Activated CD8-positive, alpha-beta memory T cell treated with anti-CD3 and anti-CD28 coated beads for 36 hours (primary cell): ENCODE measurements around the gene TBC1D21. TPM values are rescaled to one million over a fixed set of nuclear protein-coding genes. Genes with fewer than 3 reads are reported as not detected.

Experiments
- CTCF ChIA-PET: fragments of 350-600 bp; sonication (Branson Sonifier 250); formaldehyde crosslinking; loops from one replicate; lab custom pipeline; 2021; ENCODE audit warnings: antibody characterized with exemption; lab: Charles Lee
- POLR2A ChIA-PET: fragments of 350-600 bp; sonication (Branson Sonifier 250); formaldehyde crosslinking; loops from one replicate; lab custom pipeline; 2021; ENCODE audit warnings: antibody characterized with exemption; lab: Charles Lee
- total RNA-seq, 2 experiments: library from RNA; stranded (reverse); gene quantifications; one replicate each; pipeline ENCODE4 v1.2.3, GENCODE V29; 2021

TBC1D21 gene
- total RNA-seq, 2 experiments from 2014 or later: not detected

- ChIA-PET POLR2A (no interaction called here), CTCF (interaction anchor here (1.4 to 1.6 kb wide), 4 partner anchors 26 to 43 kb away, joined by 3 to 6 read pairs (median 4); no protein-coding TSS in a partner anchor)
These were observed 50.3 kb downstream of the TBC1D21 start for GRCh38 chr15:73923488-73924164.

GRCh38 chr15:73924171-73924921 is 51.0 kb downstream of the TBC1D21 start:
- ChIA-PET CTCF (interaction anchor here (0.7 to 1.5 kb wide), 4 partner anchors 27 to 50 kb away, joined by 3 to 4 read pairs (median 4); no protein-coding TSS in a partner anchor), POLR2A (no interaction called here)

- CTCF ChIA-PET: interaction anchor here (0.6 kb wide), 1 partner anchor 52 kb away, joined by 3 read pairs; no protein-coding TSS in a partner anchor
- POLR2A ChIA-PET: no interaction called here
These were observed 52.5 kb downstream of the TBC1D21 start for GRCh38 chr15:73925848-73926218.

DNA sequence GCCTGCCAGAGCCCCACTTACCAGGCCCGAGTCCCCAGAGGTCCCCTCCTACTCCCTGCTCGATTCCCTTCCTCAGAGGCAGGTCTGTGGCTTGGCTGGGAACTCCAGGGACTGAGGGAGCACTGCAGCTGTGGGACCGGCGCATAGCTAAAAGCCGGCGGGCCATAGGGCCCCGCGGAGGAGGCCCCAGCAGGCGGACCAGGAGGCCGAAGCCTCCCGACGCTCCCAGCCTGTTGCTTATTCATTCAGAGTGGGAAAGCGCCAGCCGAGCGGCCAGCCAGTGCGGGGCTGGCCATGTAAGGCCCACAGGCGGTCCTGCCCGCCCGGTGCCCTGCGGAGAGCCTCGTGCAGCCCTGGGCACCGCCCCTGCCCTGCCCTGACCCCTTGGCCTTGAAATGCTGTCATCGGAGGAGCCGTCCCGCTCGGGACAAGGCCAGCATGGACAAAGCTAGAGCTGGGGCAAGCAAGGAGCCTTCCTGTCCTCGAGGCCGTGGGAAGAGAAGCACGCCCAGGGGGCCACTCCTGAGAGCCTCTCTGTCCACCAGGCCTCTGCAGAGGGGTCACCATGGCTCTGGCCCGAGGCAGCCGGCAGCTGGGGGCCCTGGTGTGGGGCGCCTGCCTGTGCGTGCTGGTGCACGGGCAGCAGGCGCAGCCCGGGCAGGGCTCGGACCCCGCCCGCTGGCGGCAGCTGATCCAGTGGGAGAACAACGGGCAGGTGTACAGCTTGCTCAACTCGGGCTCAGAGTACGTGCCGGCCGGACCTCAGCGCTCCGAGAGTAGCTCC is 53.0 kb downstream of the TBC1D21 start, which contains the start of gene LOXL1:
Gene LOXL1 (plus strand): TSS at position 244 of the 784 bp plus-strand sequence. CDS start 322 bp downstream, at position 566.
- POLR2A ChIA-PET: no interaction called here
- CTCF ChIA-PET: interaction anchor here (0.6 to 1.4 kb wide), 2 partner anchors 20 to 52 kb away, joined by 3 to 6 read pairs; no protein-coding TSS in a partner anchor

- ChIA-PET CTCF (interaction anchor here (0.6 to 1.5 kb wide), 10 partner anchors 9 to 53 kb away, joined by 3 to 7 read pairs (median 4); partner anchors contain the start of gene TBC1D21), POLR2A (interaction anchor here (1.1 kb wide), 1 partner anchor 29 kb away, joined by 11 read pairs; no protein-coding TSS in a partner anchor)
These were observed 53.7 kb downstream of the TBC1D21 start for GRCh38 chr15:73927003-73927475.

GRCh38 chr15:73927476-73928240 is 54.3 kb downstream of the TBC1D21 start:
- ChIA-PET POLR2A (interaction anchor here (0.6 to 1.1 kb wide), 4 partner anchors 13 to 1631 kb away, joined by 3 to 11 read pairs (median 4); no protein-coding TSS in a partner anchor), CTCF (interaction anchor here (0.6 to 1.5 kb wide), 14 partner anchors 9 to 844 kb away, joined by 3 to 7 read pairs (median 3); partner anchors contain the start of gene TBC1D21)

DNA sequence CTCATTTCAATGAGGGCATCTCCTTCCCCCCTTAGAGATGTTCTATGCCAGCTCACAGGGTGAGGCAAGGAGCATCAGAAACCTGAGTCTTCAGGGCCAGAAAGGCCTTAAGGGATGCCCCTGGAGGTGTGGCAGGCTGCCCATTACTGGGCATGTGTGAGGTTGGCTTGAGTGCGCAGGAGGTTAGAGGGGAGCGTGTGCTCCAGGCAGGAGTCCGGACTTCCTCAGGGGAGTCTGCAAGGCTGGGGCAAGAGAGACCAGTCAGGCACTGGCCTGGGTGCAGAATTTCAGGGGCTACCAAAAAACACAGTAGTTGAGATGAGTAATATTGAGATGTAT is 54.8 kb downstream of the TBC1D21 start:
- ChIA-PET CTCF (interaction anchor here (0.6 to 1.5 kb wide), 12 partner anchors 8 to 844 kb away, joined by 3 to 7 read pairs (median 4); partner anchors contain the start of gene TBC1D21), POLR2A (interaction anchor here (0.6 to 1.1 kb wide), 4 partner anchors 12 to 1632 kb away, joined by 3 to 11 read pairs (median 4); no protein-coding TSS in a partner anchor)

- ChIA-PET POLR2A (no interaction called here), CTCF (interaction anchor here (0.6 kb wide), 1 partner anchor 35 kb away, joined by 3 read pairs; no protein-coding TSS in a partner anchor)
These were observed 55.7 kb downstream of the TBC1D21 start for GRCh38 chr15:73928971-73929627.

- ChIA-PET CTCF (no interaction called here), POLR2A (no interaction called here)
These were observed 57.0 kb downstream of the TBC1D21 start for GRCh38 chr15:73930371-73930770.

- CTCF ChIA-PET: no interaction called here
- POLR2A ChIA-PET: no interaction called here
These were observed 57.5 kb downstream of the TBC1D21 start for GRCh38 chr15:73930790-73931281.

GRCh38 chr15:73931441-73931840 is 58.1 kb downstream of the TBC1D21 start:
- POLR2A ChIA-PET: no interaction called here

GRCh38 chr15:73932381-73933191 is 59.2 kb downstream of the TBC1D21 start:
- CTCF ChIA-PET: interaction anchor here (1.0 to 1.4 kb wide), 2 partner anchors 24 to 32 kb away, joined by 3 to 5 read pairs; no protein-coding TSS in a partner anchor
- POLR2A ChIA-PET: no interaction called here

More at GRCh38 chr15:73931441-73931840, 58.1 kb downstream of the TBC1D21 start:
- CTCF ChIA-PET: no interaction called here

DNA sequence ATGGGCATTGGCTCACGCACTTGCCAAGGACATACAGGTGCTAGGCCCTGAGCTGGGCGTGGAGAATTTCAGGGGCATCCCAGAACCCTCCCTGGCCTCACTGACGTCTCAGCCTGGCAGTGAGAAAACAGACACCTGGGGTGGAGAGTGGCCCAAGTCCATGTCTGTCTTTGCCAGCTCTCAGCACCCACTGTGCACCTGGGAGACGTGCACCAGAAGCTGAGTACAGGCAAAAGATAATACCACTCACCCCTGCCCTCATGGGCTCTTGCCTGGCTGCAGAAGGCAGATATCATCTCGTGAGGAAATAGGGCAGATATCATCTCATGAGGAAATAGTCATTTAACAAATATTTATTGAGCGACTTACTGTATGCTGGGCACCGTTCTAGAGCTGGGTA is 60.9 kb downstream of the TBC1D21 start:
- POLR2A ChIA-PET: no interaction called here
- CTCF ChIA-PET: interaction anchor here (1.4 kb wide), 1 partner anchor 30 kb away, joined by 5 read pairs; no protein-coding TSS in a partner anchor

DNA sequence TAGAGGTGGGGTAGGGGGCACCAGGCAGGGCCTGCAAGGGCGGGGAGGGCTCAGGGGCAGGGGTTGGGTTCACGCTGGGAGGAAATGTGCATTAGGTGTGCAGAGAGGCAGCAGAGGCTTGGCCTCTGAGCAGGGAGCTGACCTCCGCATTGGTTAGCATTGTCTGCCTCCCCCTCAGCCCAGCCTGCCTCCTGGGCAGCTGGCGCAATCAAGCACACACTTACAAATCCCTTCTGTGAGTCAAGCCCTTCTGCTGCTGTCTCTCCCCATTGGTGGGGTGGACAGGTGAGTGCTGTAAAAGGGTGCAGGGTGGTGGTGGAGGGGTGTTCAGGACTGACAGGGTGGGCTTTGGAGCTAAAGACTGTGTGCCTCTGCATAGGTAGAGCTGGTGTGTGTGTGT is 62.2 kb downstream of the TBC1D21 start:
- CTCF ChIA-PET: interaction anchor here (1.1 to 1.2 kb wide), 2 partner anchors 16 to 21 kb away, joined by 3 to 4 read pairs; no protein-coding TSS in a partner anchor
- POLR2A ChIA-PET: no interaction called here

DNA sequence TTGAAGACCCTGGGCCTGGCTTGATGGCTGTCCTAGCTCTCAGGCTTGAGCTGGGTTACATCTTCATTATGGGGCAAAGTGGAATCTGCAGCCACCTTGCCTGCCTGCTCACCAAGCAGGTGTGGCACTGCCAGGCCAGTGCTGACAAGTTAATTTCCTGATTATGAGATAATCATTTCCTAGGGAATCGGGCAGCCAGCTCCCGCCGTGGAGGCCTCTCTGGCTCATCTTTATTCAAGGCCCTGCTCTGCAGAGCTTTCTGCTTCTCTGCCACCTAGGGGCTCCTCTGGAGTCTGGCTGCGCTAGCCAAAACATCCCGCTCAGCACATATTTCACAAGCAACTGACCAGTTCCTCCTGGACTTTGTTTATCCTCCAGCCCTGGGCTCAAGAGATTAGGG is 62.8 kb downstream of the TBC1D21 start:
- POLR2A ChIA-PET: no interaction called here
- CTCF ChIA-PET: interaction anchor here (1.1 to 1.2 kb wide), 3 partner anchors 9 to 21 kb away, joined by 3 to 4 read pairs (median 3); no protein-coding TSS in a partner anchor
